Stimulated activated CD4-positive, alpha-beta T cell treated with anti-CD3 and anti-CD28 coated beads, Interleukin-2, amount 100 ng/mL, for 4 hours (primary cell): ENCODE results near the gene PCNT.
A peak's percentile ranks its signal among the peaks of the same experiment; 100 is the strongest.

ENCODE experiments used
- DNase-seq: peaks from one replicate; pipeline ENCODE4 v3.0.0-alpha.2; 2020; ENCODE audit warnings: low read depth

Gene PCNT

DNA sequence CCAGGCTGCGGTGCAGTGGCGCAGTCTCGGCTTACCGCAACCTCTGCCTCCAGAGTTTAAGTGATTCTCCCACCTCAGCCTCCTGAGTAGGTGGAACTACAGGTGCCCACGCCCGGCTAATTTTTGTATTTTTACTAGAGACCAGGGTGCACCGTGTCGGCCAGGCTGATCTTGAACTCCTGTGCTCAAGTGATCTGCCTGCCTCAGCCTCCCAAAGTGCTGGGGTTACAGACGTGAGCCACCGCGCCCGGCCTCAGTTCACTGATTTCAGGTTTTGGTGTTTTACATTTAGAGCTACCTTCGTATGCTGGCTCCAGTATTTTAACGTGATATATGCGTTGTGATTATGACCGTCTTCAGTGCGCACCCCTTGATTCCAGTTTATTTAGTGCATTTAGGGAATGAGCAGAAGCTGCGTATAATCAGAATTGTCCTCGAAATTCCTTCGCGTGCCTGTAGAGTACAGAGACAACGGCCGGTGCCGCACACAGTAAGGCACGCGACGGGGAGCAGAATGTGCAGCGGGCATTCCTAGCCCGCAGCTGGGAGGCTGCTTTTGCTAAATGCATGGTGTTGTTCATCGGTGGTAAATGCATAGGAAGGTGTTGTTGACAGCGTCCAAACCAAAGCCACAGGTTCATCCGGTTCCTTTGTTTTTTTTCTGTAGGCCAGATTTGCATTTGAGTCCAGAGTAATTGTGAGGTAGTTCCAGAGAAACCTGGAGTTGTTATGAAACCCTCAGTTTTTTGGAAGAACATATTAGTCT lies 85.9 kb downstream of the PCNT start:
- DNase-seq, result no peak

DNA sequence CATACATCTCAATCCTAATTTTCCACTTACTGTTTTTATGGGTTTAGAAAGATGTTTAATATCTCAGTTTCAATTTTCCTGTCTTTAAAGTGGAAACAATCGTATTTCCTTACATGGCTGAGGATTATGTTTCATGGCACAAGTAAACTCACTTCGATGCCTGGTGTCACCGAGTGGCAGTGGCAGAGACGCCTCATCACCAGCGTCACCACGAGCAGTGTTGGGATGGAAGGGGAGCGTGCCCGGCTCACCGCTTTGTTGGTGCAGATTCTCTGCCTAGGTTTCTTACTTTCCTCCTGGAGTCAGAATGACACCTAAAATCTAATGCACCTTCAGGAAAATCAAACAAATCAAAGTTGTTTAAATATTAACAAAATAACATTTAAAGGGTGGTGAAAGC lies 86.6 kb downstream of the PCNT start:
- DNase-seq, result no peak

DNA sequence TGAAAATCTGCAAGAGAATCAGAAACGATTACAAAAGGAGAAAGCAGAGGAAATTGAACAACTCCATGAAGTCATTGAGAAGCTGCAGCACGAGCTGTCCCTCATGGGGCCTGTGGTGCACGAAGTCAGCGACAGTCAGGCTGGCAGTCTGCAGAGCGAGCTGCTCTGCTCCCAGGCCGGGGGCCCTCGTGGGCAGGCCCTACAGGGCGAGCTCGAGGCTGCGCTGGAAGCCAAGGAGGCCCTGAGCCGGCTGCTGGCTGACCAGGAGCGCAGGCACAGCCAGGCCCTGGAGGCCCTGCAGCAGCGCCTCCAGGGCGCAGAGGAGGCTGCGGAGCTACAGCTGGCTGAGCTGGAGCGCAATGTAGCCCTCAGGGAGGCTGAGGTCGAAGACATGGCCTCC lies 87.3 kb downstream of the PCNT start:
- DNase-seq, result no peak

DNA sequence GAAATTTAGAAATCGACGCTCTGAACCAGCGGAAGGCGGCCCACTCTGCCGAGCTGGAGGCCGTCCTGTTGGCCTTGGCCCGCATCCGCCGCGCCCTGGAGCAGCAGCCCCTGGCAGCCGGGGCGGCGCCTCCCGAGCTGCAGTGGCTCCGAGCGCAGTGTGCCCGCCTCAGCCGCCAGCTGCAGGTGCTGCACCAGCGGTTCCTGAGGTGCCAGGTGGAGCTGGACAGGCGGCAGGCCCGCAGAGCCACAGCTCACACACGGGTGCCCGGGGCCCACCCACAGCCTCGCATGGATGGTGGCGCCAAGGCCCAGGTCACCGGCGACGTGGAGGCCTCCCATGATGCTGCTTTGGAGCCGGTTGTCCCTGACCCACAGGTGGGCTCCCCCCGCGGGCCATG lies 87.7 kb downstream of the PCNT start:
- DNase-seq, result no peak

DNA sequence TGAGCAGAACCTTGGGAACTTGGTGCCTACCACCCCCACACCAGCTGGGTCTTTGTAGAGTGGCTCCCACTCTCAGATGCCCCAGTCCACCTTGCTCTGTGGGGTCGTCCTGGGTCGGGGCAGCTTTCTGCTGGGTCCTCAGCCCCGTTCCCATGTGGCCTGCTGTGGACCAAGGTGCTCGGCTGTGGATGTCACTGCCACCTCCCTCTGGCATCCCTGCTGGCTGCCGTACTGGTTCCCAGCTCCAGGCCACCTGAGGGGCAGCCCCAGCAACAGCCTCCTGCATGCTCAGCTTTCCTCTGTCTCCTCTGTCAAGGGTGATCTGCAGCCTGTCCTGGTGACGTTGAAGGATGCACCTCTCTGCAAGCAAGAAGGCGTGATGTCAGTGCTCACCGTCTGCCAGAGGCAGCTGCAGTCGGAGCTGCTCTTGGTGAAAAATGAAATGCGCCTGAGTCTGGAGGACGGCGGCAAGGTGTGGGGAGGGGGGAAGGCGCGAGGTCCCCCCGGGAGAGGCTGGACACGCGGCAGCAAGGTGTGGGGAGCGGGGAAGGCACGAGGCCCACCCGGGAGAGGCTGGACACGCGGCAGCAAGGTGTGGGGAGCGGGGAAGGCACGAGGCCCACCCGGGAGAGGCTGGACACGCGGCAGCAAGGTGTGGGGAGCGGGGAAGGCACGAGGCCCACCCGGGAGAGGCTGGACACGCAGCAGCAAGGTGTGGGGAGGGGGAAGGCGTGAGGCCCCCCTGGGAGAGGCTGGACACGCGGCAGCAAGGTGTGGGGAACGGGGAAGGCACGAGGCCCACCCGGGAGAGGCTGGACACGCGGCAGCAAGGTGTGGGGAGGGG lies 88.8 kb downstream of the PCNT start:
- no peak for DNase-seq

DNA sequence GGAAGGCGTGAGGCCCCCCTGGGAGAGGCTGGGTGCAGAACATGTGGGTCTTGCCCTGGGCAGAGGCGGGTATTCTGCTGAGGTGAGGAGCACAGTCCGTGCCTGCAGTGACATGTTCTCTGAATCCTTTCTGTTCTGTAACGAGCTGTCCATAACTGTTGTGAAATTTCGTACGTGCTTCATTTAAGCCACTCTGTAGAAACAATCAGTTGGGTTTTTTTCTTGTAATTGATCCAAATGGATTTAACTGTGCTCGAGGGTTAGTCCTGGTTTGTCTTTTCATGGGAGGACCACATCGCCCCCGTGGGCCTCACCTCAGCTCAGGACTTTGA lies 89.4 kb downstream of the PCNT start:
- no peak for DNase-seq

DNA sequence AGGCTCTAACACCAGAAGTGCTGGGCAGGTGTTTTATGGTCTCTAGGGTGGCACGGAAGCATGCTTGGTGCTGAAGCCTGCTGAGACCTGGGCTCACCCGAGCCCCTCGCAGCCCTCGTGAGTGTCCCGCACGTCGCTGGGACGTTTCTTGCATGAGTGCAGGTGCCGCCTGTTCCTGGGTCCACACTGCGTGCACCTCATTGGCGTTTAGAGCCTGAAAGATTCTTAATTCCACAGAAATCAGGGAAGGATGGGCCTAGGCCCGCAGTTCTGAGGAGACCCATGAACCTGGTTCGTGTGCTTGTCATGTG lies 91.0 kb downstream of the PCNT start:
- no peak for DNase-seq

DNA sequence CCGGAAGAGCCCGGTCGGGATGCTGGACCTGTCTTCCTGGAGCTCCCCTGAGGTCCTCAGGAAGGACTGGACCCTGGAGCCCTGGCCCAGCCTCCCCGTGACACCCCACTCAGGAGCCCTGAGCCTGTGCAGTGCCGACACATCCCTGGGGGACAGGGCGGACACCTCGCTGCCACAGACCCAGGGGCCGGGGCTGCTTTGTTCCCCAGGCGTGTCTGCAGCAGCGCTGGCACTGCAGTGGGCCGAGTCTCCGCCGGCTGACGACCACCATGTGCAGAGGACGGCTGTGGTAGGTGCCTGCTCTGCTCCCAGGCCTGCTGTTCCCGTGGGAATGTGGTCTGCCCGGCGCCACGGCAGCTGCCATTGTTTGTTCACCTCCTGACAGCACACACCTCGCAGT lies 92.6 kb downstream of the PCNT start:
- DNase-seq, result no peak

DNA sequence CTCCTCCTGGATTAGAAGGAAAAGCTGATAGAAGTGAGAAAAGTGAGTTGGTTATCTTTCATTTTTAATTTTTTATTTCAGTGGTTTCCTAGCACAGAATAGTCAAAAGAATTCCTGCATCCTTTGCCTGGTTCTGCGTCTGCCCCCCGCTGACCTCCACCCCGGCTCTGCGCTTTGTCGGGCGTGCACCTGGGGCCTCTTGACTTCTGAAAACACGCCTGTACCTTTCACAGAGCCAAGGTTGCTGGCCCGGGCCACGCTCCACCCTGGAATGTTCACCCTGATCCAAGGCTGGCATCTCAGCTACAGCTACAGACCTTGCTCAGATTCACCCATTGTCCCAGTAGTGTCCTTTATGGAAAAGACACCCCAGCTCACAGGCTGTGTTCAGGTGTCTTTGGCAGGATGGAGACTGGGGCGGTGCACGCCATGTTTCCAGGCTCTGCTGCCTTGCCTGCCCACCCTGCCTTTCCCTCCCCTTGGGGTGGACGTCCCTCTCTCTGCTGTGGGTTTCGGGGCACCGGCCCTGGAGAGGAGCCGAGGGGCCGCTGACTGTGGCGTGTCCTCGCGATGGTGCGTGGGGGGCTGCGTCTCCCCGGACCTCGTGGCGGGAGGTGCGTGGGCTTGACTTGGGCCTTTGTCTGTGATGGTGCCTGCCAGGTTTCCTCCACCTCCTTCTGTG lies 94.5 kb downstream of the PCNT start:
- DNase-seq, result no peak

DNA sequence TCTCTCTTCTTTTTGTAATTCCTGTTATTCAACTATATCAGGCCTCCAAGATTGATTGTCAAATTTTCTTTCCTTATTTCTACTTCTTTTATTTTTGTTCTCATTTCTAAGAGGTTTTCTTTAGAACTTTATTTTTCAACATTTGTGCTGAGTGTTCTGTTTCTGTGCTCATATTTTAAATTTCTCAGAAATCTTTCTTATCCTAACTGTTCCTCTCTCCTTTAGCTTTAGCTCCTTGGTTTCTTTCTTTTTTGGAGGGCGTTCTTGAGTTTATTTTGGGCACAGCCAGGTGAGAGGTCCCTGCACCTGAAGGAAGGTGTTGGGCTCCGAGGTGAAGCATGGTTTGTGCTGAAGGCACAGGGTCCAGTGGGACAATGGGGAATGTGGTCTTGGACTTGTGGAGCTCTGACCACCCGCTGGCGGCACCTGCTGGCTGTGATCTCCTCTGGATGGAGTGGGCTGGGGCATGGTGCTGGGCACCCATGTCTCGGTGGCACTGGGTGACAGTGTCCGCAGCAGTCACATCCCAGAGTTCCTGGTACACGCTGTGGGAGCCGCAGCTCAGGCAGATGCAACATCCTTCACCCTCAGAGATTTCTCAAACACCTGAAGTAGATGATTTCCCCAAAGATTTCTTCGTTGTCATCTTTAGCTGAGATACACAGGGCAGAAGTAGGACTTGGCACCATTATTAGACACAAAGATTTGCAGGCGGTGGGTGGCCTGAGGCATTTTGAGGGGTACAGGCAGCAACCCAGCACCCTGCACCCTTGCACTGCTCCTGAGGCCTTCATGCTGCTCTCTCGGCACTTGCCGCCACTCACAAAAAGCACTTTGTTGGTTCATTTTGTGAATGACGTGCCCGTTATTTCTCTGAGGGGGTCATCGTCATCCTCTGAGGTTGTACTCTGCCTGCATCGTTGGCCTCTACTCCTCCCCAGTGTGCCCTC lies 96.6 kb downstream of the PCNT start:
- DNase-seq, result no peak

DNA sequence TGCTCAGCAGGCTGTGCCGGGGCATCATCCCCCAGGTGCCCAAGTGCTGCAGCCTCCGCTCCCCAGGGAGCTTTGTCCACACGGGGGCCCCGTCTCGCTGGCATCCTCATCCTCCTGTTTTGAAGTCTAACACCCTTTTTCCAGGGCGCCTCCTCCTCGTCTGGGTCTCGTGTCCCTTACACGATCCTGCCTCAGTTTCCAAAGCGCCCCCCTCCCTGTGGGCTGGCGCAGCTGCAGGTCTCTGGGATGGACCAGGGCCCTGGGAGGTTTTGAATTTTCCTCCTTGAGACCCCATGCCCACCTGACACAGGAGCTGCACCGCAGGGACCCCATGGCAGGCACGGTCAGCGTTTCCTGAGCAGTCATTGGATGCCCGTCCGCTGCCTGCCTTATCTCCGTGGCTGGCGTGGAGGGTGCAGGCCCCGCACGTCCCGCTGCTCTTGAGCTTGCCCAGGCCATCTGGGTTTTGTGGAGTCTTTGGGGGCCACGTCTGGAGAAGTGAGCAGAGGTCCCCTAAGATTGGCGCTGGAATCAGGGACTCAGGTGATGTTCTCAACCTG lies 97.3 kb downstream of the PCNT start:
- no peak for DNase-seq

DNA sequence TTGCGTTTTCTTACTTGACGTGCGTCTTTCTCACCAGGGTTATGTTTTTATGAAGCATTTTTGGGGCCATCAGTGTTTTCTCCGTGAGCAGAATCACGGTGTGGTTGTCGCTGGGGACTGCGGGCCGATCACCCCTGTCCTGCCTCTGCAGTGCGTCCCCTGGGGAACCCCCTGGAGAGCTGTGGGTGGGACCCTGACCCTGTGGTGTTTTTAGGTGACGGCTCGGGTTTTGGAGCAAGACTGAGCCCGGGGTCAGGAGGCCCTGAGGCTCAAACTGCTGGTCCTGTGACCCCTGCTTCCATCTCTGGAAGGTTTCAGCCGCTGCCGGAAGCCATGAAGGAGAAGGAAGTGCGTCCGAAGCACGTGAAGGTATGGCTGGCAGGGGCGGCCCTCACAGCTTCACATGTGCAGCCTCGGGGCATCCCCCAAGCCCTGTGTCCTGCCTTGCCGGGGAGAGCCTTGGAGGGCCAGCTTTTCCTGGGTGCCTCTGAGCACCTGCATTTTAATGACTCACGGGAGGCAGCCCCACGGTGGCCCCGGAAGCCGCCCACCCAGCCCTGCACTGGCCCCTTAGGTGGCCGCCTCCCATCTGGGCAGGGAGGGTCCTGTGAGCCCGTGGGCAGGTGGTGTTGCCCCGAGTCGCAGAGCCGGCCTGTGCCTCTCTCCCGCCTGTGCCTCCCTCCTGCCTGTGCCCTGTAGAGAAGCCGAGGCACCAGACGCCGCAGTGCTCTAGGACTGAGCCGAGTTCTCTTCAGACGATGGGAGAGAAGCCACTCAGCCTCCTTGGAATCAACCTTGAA lies 98.0 kb downstream of the PCNT start:
- no peak for DNase-seq

DNA sequence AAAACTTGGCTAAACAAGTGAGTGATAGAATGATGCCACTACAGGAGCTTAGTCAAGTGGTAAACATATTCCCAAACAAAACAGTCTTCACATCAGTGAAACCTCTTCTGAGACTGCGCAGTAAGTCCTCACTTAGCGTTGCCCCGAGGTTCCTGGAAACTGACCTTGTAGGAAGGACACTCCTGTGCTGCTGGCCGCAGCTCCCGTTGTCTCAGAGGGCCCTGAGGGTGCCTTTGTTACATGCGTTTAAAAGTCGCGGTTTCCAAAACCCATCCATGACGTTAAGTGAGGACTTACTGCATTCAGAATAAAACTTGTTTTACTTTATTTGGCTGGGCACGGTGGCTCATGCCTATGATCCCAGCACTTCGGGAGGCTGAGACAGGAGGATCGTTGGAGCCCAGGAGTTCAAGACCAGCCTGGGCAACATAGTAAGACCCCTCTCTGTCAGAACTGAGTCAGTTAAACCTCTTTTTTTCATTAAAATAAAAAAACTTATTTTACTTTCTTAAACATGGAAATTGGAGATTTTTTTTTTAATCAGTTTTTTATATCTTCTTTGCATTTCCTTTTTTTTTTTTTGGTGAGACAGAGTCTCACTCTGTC lies 98.8 kb downstream of the PCNT start:
- DNase-seq, result no peak

DNA sequence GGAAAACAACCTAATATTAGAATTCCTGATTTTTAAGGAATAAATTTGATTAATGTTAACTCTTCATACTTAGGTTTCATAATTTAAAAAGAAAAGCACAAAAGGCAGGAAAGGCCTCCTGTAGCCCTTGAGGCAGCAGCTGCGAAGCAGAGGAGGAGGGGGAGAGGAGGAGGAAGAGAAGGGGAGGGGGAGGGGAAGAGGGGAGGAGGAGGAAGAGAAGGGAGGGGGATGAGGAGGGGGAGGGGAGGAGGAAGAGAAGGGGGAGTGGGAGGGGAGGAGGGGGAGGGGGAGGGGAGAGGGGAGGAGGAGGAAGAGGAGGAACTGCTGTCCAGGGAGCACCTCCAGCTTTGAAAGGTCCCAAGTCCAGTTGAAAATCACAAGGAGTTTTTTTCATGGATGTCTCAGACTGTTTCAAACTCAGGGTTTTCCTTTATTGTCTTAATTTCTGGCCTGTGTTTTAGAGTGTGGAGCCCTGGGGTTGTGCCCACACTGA lies 99.6 kb downstream of the PCNT start:
- DNase-seq, result no peak

DNA sequence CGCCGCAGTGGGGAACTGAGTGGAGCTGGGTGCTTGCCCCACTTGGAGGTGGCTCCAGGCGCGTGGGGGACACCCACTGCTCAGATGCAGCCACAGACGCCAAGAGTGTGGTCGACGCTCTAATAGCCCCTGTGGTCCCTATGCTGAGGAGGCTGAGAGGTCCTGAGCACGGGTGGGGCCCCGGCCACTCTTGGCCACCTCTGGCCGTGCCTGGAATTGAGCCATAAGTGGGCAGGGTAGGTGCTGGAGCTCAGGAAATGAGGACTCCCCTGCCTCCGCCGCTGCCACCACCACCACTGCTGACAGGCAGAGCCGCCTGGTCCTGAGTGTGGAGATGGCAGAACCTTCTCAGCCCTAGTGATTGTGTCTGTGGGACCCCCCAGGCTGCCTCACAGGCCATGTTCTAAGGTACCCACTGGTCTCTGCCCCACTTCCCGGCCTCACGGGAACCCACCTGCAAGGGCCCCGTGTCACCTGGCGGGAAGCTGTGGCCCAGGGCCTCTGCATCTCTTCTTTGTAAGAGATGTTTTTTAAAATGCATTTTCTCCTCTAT lies 100.2 kb downstream of the PCNT start:
- DNase-seq, result no peak

DNA sequence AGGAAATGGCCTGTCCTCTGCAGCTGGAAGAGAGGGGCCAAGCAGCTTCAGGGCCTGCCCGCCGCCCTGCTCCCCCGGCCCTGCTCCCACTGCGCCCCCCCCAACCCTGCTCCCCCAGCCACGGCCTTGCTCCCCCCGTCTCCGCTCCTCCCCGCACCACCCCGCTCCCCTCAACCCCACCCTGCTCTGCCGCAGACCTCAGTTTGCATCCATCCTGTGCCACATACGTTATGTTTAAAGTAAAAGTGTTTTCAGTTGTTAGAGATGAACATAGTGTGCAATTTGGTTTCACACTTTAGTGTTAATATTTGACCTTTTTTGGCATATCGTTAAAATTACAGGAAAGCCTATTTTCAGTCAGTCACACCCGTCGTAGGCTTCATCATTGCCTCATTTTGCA lies 100.7 kb downstream of the PCNT start:
- DNase-seq, result no peak

DNA sequence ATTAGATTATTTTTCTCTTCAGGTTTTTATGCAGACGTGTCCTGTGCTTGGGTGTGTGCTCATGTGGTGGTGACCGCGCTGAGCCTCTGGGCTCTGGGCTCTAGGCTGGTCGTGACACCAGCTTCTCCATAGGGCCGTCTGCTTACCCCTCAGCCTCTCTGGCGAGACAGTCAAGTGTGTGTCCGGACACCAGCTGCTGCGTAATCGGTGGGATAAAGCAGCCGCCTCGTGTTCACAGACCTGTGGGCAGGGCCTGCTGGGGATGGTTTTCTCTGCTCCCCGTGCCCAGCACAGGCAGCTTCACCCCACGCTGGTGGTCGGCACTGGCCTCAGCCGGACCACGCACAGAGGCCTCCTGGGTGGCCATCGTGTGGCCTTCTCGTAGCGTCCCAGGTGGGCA lies 101.1 kb downstream of the PCNT start:
- DNase-seq, result no peak

DNA sequence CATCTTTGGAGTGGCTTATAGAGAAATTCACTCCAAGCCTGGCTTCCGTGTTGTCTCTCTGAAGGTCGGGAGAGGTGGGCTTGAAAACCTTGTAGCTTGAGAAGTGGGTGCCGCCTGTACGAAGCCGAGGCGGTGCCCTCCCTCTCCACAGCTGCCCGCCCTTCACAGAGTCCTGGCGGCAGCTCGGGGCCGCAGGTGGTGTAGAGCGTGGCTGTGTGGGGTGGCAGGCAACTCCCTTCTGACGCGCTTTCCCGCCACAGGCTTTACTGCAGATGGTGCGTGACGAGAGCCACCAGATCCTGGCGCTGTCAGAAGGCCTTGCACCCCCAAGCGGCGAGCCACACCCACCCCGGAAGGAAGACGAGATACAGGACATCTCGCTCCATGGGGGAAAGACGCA lies 101.6 kb downstream of the PCNT start:
- peak; percentile 10 for DNase-seq

DNA sequence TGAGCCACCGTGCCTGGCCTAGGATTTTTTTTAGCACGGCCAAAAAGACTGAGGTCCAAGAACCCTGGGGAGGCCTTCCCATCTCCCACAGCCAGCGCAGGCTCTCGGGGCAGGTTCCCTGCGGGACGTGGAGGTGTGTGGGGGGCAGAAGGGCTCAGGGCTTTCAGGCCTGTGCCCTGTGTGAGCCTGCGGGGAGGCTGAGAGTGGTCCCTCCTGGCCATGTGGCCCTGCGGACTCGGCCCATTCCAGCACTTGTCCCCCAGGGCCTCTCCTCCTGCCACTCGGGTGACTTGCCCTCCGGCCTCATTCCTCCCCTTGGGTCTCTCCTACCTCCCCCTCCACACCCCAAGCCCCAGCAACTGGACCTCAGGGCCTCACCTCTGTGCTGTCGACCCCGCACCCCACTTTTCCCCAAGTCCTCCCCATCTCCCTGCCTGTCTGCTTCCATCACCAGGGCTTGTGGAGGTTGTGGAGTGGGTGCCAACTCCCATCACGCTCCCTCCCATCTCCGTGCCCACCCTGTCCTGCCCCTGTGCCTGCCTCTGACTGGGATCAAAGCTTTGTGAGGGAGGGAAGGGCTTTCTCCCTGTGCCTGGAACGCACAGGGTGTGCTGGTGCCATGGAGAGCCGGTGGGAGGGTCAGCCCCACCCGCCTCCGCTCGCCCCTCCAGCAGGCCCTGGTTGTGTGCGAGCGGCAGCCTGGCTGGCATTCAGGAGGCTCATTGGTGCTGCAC lies 102.5 kb downstream of the PCNT start:
- DNase-seq, result no peak
